HEK293T (cell line): Measurements from ENCODE around the gene MOCOS.

Source experiments
- ARNT ChIP-seq: fragments of 450-650 bp; IDR thresholded peaks from 2 replicates; pipeline ENCODE4 v1.6.1; 2017; ENCODE audit warnings: mild to moderate bottlenecking
- BHLHE40 ChIP-seq: fragments of 450-650 bp; IDR thresholded peaks from 2 replicates; pipeline ENCODE4 v1.6.1; 2016; ENCODE audit warnings: mild to moderate bottlenecking, moderate library complexity, borderline replicate concordance
- ELF4 ChIP-seq: fragments of 450-650 bp; IDR thresholded peaks from 2 replicates; pipeline ENCODE4 v1.6.1; 2017; ENCODE audit warnings: antibody characterized with exemption
- FOXA1 ChIP-seq: fragments of 450-650 bp; IDR thresholded peaks from 2 replicates; pipeline ENCODE4 v1.6.1; 2016; ENCODE audit warnings: mild to moderate bottlenecking
- FOXK2 ChIP-seq: fragments of 450-650 bp; IDR thresholded peaks from 2 replicates; pipeline ENCODE4 v1.6.1; 2016; ENCODE audit warnings: mild to moderate bottlenecking
- FOXM1 ChIP-seq: fragments of 450-650 bp; IDR thresholded peaks from 2 replicates; pipeline ENCODE4 v1.6.1; 2017; ENCODE audit warnings: mild to moderate bottlenecking, borderline replicate concordance
- L3MBTL2 ChIP-seq: fragments of 450-650 bp; conservative IDR thresholded peaks from 2 replicates; pipeline ENCODE4 v1.6.1; 2016; ENCODE audit warnings: mild to moderate bottlenecking
- NFRKB ChIP-seq: fragments of 450-650 bp; IDR thresholded peaks from 2 replicates; pipeline ENCODE4 v1.6.1; 2016; ENCODE audit warnings: mild to moderate bottlenecking, moderate library complexity
- PKNOX1 ChIP-seq: fragments of 450-650 bp; IDR thresholded peaks from 2 replicates; pipeline ENCODE4 v1.6.1; 2016
- SP1 ChIP-seq: fragments of 450-650 bp; IDR thresholded peaks from 2 replicates; pipeline ENCODE4 v1.6.1; 2017
- SUZ12 ChIP-seq: fragments of 450-650 bp; IDR thresholded peaks from 2 replicates; pipeline ENCODE4 v1.6.1; 2016; ENCODE audit warnings: mild to moderate bottlenecking
- TARDBP ChIP-seq: fragments of 450-650 bp; IDR thresholded peaks from 2 replicates; pipeline ENCODE4 v1.6.1; 2016

GRCh38 chr18:36139245-36139644, 48.1 kb upstream of the MOCOS start:
- no peak for TF ChIP-seq L3MBTL2
- no peak for TF ChIP-seq ELF4
- TF ChIP-seq ARNT = no peak
- no peak for TF ChIP-seq TARDBP
- TF ChIP-seq BHLHE40 = no peak
- no peak for TF ChIP-seq FOXM1
- no peak for TF ChIP-seq NFRKB
- TF ChIP-seq SP1 = no peak
- no peak for TF ChIP-seq SUZ12
- no peak for TF ChIP-seq PKNOX1
- TF ChIP-seq FOXA1 = no peak
- no peak for TF ChIP-seq FOXK2
